GM19099 (cell line): Measurements from ENCODE around the gene RMI1.

Experiments
- POLR2A ChIP-seq: IDR thresholded peaks from 3 replicates; pipeline ENCODE4 v1.6.1; 2011; ENCODE audit warnings: low read depth; ENCODE audit not compliant: insufficient read length; ENCODE audit errors: extremely low read depth

Gene RMI1

DNA sequence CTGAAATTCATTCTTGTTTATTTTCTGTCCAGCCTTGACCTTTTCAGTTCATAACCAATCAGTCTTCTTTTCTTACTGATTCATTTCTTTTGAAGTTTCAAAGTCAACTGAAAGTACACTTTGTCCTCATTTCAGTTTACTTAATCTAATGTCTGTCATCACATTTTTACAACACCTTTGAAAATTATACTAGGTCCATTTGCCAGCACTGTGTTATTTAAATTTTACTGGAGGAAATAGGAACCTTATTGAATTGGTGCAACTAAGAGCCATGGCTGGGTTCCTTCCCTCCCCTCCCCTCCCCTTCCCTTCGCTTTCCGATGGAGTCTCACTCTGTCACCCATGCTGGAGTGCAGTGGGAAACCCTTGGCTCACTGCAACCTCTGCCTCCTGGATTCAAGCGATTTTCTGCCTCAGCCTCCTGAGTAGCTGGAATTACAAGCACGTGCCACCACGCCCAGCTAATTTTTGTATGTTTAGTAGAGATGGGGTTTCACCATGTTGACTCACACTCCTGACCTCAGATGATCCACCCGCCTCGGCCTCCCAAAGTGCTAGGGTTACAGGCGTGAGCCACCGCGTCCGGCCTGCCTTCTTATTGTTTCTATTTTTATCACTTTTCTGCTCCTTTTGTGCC lies 6.3 kb downstream of the RMI1 start:
- no peak for TF ChIP-seq POLR2A

DNA sequence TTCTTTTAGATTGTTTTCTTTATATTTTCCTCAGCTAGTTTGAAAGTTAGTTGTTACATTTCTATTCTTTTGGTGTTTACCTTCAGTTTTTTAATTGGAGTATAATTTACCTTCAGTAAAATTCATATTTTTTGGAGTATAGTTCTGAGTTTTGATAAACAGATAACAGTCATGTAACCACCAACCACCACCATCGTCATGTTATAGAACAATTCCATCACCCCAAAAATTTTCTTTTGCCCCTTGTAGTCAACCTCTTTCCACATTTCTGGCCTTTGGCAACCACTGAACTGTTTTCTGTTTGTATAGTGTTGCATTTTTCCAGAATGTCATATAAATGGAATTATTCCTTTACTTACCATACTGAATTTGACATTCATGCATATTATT lies 6.8 kb downstream of the RMI1 start:
- TF ChIP-seq POLR2A = no peak

DNA sequence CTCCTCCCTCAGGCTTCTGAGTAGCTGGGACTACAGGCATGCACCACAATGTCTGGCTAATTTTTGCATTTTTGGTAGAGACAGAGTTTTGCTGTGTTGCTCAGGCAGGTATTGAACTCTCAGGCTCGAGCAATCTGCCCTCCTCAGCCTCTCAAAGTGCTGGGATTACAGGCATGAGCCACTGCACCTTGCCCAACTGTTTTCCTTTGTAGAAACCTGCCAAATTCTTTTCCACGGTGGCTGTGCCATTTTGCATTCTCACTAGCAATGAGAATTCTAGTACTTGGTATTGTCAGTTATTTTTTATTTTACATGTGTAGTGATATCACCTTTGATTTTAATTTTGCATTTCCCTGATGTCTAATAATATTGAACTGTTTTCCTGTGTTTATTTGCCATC lies 7.8 kb downstream of the RMI1 start:
- TF ChIP-seq POLR2A = no peak

DNA sequence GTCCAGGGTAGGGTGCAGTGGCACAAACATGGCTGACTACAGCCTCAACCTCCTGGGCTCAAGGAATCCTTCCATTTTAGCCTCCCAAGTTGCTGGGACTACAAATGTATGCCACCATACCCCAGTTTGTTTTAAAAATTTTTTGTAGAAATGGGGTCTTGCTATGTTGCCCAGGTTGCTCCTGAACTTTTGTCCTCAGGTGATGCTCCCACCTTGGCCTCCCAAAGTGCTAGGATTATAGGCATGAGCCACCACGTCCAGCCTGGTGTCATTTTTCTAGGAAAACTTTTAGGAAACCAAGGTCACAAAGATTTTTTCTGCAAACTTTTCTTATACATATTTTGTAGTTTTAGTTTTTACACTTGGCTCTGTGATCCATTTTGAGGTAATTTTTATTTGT lies 10.8 kb downstream of the RMI1 start:
- TF ChIP-seq POLR2A = no peak

DNA sequence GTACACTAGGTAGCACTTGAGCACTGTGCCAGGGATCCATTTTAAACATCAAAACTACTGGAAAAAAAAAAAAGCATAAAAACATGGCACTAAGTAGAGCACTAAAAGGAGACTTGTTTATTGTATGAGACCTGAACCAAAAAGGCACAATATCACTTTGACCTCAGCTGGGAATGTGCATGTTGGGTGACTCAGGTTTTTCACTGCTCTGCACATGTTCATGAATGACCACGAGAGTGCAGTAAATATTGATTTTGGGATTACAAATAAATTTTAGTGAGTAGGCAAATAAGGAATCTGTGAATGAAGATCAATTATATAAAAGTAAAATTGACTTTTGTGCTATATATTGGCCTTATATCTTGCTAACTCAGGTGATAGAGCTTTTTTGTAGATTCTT lies 11.8 kb downstream of the RMI1 start:
- no peak for TF ChIP-seq POLR2A

DNA sequence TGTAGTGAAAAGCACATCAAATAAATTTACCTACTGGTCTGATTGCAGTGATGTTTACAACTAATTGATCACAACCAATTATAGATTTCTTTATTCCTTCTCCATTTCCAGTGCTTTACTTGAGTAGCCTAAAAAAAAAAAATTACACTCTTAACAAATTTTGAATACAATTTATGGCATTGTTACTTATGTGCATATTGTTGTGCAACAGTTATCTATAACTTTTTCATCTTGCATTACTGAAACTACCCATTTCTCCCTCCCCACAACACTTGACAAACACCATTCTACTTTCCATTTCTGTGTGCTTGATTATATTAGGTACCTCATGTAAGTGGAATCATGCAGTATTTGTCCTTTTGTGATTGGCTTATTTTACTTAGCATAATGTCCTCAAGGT lies 12.3 kb downstream of the RMI1 start:
- TF ChIP-seq POLR2A = no peak

DNA sequence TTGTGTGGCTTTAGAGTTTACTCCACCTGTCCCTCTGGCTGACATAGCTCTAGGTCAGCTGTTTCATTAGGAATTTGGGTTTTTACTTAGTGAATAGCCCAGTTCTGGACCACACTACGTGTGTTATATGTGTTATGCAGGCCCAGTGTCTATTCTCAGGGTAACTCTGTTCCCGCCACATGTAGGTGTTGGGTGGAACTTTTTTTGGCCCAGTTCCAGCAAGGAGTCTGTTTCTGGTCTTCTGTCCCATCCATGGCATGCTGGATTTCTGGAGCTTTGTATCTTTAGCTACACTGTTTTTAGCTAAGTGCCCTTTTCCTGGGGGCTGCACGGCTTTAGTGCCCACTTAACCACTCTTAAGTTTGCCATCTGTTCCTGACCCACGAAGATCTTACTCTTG lies 15.5 kb downstream of the RMI1 start:
- no peak for TF ChIP-seq POLR2A

DNA sequence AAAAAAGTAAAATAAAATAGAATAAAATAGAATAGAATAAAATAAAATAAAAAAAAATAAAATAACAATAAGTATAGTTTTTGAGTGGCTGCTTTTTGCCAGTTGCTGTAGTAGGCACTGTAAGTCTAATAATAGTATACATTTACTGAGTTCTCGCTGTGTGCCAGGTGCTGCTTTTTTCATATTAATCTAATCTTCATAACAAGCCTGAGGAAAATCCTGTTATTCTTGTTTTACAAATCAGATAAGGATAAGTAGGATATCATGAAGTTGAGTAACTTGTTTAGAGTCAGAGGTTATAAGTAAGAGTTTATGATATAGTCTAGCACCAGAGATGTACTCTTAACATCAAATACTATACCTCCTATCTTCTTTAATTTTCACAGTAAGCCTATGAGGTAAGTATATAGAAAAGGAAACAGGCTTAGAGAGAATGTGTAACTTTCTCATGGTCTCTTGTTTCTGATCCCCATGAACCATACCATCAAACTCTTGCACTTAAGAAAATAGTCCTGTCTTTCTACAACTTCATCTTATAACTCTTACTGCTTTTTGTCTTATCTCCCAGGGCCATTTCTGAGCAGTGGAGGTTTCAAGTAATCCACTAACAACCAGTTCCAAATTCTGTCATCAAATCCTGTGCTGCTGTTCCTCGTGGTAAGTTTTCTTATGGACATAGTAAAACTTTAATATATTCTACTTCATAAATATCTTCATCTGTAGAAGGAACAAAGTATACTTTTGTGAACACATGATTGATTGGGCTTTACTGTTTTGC lies 18.7 kb downstream of the RMI1 start:
- TF ChIP-seq POLR2A = no peak

DNA sequence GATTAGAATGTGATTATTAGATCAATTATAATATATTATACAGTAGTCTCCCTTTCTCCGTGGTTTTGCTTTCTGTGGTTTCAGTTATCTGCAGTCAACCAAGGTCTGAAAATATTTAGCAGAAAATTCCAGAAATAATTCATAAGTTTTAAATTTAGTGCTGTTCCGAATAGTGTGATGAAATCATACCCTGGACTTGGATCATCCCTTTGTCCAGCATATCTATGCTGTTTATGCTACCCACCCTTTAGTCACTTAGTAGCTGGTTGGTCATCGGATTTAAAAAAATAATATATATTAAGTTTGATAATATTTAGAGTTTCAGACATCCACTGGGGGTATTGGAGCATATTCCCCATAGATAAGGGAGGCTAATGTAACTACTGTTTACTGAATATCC lies 19.6 kb downstream of the RMI1 start:
- no peak for TF ChIP-seq POLR2A

DNA sequence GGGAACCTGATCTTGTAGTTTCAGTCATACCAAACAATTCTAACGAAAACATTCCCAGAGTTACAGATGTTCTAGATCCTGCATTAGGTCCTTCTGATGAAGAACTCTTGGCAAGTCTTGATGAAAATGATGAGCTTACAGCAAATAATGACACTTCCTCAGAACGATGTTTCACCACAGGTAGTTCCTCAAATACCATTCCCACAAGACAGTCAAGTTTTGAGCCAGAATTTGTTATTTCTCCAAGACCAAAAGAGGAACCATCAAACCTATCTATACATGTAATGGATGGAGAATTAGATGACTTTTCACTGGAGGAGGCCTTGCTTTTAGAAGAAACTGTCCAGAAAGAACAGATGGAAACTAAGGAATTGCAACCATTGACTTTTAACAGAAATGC lies 21.0 kb downstream of the RMI1 start:
- no peak for TF ChIP-seq POLR2A

DNA sequence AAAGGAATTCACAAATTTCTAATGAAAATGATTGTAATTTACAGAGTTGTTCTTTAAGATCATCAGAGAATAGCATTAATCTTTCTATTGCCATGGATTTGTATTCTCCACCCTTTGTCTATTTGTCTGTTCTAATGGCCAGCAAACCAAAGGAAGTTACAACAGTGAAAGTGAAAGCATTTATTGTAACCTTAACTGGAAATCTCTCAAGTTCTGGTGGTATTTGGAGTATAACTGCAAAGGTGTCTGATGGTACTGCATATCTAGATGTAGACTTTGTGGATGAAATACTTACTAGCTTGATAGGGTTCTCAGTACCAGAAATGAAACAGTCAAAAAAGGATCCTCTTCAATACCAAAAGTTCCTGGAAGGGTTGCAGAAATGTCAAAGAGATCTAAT lies 21.7 kb downstream of the RMI1 start:
- no peak for TF ChIP-seq POLR2A

DNA sequence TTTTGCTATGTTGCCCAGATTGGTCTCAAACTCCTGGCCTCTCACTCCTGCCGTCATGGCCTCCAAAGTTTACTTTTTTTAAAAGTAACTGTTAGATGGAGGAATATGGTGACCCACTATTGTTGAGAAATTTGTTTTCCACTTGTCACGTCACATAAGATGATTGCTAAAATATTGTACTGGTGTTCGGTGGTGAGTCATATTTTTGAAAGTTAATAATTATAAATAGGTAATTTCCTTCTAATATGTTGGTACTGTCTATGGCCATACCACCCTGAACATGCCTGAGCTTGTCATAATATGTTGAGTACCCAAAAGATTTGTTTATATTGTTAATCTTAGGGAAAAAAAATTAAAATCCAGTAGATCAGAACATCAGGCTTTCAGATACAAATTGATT lies 22.6 kb downstream of the RMI1 start:
- TF ChIP-seq POLR2A = no peak

DNA sequence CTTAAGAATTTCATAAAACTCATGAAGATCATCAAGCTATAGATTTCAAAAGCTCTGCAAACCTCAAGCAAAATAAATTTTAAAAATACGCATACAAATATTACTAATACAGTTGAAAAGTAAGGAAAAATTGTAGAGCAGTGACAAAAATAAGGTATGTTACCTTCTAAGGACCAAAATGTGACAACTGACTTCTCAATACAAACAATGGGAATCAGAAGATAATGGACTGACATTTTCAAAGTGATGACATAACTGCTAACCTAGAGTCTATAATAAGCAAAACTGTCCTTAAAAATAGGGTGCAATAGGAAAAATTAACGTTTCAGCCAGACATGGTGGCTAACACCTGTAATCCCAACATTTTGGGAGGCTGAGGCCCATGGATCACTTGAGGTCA lies 27.1 kb downstream of the RMI1 start:
- TF ChIP-seq POLR2A = no peak

DNA sequence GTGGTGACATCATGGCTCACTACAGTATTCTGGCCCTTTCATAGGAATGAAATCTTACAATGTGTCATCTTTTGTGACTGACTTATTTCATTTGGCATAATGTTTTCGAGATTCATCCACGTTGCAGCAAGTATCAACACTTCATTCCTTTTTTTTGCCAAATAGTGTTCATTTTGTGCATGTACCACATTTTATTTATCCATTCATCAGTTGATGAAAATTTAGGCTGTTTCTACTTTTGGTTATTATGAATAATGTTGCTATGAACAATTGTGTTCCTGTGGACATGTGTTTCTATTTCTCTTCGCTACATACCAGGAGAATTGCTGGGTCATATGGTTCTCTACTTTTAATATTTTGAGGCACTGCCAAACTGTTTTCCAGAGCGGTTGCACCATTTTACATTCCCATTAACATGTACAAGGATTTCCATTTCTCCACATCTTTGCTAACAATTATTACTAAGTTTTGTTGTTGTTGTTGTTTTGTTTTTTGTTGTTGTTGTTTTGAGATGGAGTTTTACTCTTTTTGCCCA lies 43.5 kb downstream of the RMI1 start:
- no peak for TF ChIP-seq POLR2A

DNA sequence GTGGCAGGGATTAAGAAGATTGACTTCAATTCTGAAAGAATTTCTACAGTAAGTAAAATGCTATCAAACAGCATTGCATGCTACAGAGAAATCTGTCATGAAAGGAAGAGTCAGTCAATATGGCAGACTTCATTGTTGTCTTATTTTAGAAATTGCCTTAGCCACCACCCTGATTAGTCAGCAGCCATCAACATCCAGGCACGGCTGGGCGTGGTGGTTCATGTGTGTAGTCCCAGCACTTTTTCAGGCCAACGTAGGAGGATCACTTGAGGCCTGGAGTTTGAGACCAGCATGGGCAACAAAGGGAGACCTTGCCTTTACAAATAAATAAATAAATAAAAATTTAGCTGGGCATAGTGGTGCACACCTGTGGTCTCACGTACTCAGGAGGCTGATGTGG lies 46.6 kb downstream of the RMI1 start:
- TF ChIP-seq POLR2A = no peak

DNA sequence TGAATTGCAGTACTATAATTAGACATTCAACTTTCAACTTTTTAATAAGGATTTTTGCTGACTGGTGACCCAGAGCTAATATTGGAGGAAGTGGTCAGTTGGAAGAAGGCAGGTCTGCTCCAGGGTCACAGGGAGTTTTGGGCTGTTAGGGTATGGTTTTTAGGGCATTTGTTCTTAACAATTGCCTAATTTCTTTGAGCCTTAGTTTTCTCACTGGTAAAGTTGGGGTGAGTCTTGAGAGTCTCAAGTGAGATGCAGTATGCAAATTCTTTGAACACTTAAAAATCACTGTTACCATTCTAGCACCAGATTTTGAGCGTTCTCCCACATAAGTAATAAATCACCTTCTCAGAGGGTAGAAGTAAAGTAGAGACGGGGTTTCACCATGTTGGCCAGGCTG lies 50.9 kb downstream of the RMI1 start:
- no peak for TF ChIP-seq POLR2A
